K562 (cell line): Measurements from ENCODE around the gene CELSR2. TPM values are rescaled to one million over a fixed set of nuclear protein-coding genes. Genes with fewer than 3 reads are reported as not detected.

ENCODE experiments used
- ATAC-seq: fragments of 200-7000 bp; cut with Tn5 transposase; 3 replicates; pipeline ENCODE4 v1.9.1; 2020; ENCODE audit warnings: moderate library complexity
- BruUV-seq: library from RNA; stranded (reverse); fragments of 400-500 nt; replicated peaks from 2 replicates; lab custom pipeline; 2021; lab: Mats Ljungman, UMichigan
- CTCF ChIA-PET: fragments of 300-600 bp; formaldehyde crosslinking; extraction: SDS; loops from one replicate; lab custom pipeline; 2021; ENCODE audit warnings: low intra/inter-chr PET ratio; lab: Yijun Ruan, JAX
- POLR2A ChIA-PET: fragments of 300-600, 350-650 bp; sonication (Branson Sonifier 250); formaldehyde crosslinking; extraction: SDS; loops from one replicate; lab custom pipeline; 2021; ENCODE audit warnings: antibody characterized with exemption, inconsistent platforms; lab: Yijun Ruan, JAX
- DNase-seq, 4 experiments: peaks; one replicate each; pipeline versions ENCODE4 v3.0.0 to v3.0.0-alpha.2; 2011 to 2018; ENCODE audit warnings: low spot score in 3 of 4, mixed read lengths in 3 of 4; ENCODE audit errors: extremely low read depth in 1 of 4
- FAIRE-seq: peaks from 2 replicates; lab custom pipeline; 2011; peaks lifted over from hg19 to GRCh38; lab: Jason Lieb, UNC
- H2AFZ ChIP-seq: 2 replicates; pipeline ENCODE4 v1.6.0; 2011; ENCODE audit warnings: low read depth, low read length, control low read depth, inconsistent platforms
- H3K27ac ChIP-seq: fragments of 200-600 bp; 3 replicates; pipeline ENCODE4 v1.8.0; 2011; ENCODE audit warnings: low read depth, mild to moderate bottlenecking, control low read depth, inconsistent platforms, low read length, moderate library complexity, mixed read lengths; ENCODE audit errors: extremely low read depth
- H3K27me3 ChIP-seq, 2 experiments: fragments of 300-600 bp in 1 of 2; 2 replicates in 1 of 2; 3 replicates in 1 of 2; pipeline versions ENCODE4 v1.6.0 to v1.8.0; 2011; ENCODE audit warnings: inconsistent platforms in 2 of 2, low read length in 2 of 2, mild to moderate bottlenecking in 1 of 2, mixed read lengths in 1 of 2, moderate library complexity in 1 of 2; ENCODE audit not compliant: control insufficient read depth in 2 of 2, insufficient read depth in 2 of 2
- H3K36me3 ChIP-seq: fragments of 300-600 bp; 3 replicates; pipeline ENCODE4 v1.8.0; 2011; ENCODE audit warnings: mild to moderate bottlenecking, low read length, inconsistent platforms; ENCODE audit not compliant: control insufficient read depth, insufficient read depth
- H3K4me1 ChIP-seq, 2 experiments: fragments of 200-600 bp in 1 of 2; replicated peaks in 1 of 2; 2 replicates in 1 of 2; 3 replicates in 1 of 2; pipeline versions ENCODE4 v1.5.1 to v1.8.0; 2011; ENCODE audit warnings: inconsistent platforms in 2 of 2, low read length in 2 of 2, mild to moderate bottlenecking in 1 of 2, mixed read lengths in 1 of 2, moderate library complexity in 1 of 2; ENCODE audit not compliant: control insufficient read depth in 2 of 2, insufficient read depth in 2 of 2
- H3K4me2 ChIP-seq: 2 replicates; pipeline ENCODE4 v1.6.1; 2011; ENCODE audit warnings: low read length, control low read depth, inconsistent platforms, mixed read lengths; ENCODE audit not compliant: insufficient read depth
- H3K4me3 ChIP-seq: fragments of 200-600 bp; sonication (generic), shearing (Covaris generic); 2 replicates; pipeline ENCODE4 v1.5.1; 2016; ENCODE audit warnings: control low read depth, inconsistent platforms
- H3K79me2 ChIP-seq: fragments of 200-600 bp; 3 replicates; pipeline ENCODE4 v1.8.0; 2011; ENCODE audit warnings: low read length, inconsistent platforms; ENCODE audit not compliant: control insufficient read depth, insufficient read depth
- H3K9ac ChIP-seq, 2 experiments: 2 replicates each; pipeline versions ENCODE4 v1.6.0 to v1.6.1; 2011; ENCODE audit warnings: low read depth in 2 of 2, low read length in 2 of 2, control low read depth in 1 of 2, inconsistent platforms in 1 of 2, mild to moderate bottlenecking in 1 of 2, mixed read lengths in 1 of 2; ENCODE audit not compliant: insufficient read depth in 1 of 2
- H3K9me1 ChIP-seq: one replicate; pipeline ENCODE4 v1.6.0; 2011; ENCODE audit warnings: inconsistent platforms, mild to moderate bottlenecking, low read length, moderate library complexity; ENCODE audit not compliant: control insufficient read depth, insufficient read depth
- H3K9me3 ChIP-seq: replicated peaks from 2 replicates; pipeline ENCODE4 v1.5.1; 2011; ENCODE audit warnings: low read depth, low read length, inconsistent platforms; ENCODE audit not compliant: control insufficient read depth, insufficient read depth
- H4K20me1 ChIP-seq: replicated peaks from 2 replicates; pipeline ENCODE4 v1.6.1; 2011; ENCODE audit warnings: low read length, inconsistent platforms, mixed read lengths; ENCODE audit not compliant: control insufficient read depth, insufficient read depth
- ATF7 ChIP-seq: fragments of 450-650 bp; IDR thresholded peaks from 2 replicates; pipeline ENCODE4 v1.7.1; 2014; ENCODE audit warnings: mild to moderate bottlenecking, moderate library complexity
- ESRRA ChIP-seq: fragments of 450-650 bp; IDR thresholded peaks from 2 replicates; pipeline ENCODE4 v1.6.1; 2014; ENCODE audit warnings: low read depth, mild to moderate bottlenecking, moderate library complexity, borderline replicate concordance
- FOSL1 ChIP-seq: fragments of 200-800 bp; sonication (Bioruptor generic); conservative IDR thresholded peaks from 2 replicates; pipeline ENCODE4 v1.6.1; 2016; ENCODE audit warnings: missing genetic modification characterization, missing compliant biosample characterization
- GATA2 ChIP-seq: sonication (generic); formaldehyde crosslinking; IDR thresholded peaks from 2 replicates; pipeline ENCODE4 v1.4.0; 2020; ENCODE audit warnings: mild to moderate bottlenecking, missing genetic modification reagents
- MCM2 ChIP-seq: fragments of 450-650 bp; IDR thresholded peaks from 2 replicates; pipeline ENCODE4 v1.6.1; 2017; ENCODE audit warnings: low read depth, mild to moderate bottlenecking
- PKNOX1 ChIP-seq: fragments of 450-650 bp; IDR thresholded peaks from 2 replicates; pipeline ENCODE4 v1.6.1; 2016
- YBX1 ChIP-seq: fragments of 450-650 bp; IDR thresholded peaks from 2 replicates; pipeline ENCODE4 v1.7.1; 2016; ENCODE audit warnings: mild to moderate bottlenecking
- ZEB2 ChIP-seq: fragments of 450-650 bp; IDR thresholded peaks from 2 replicates; pipeline ENCODE4 v1.6.1; 2016
- ZNF175 ChIP-seq: fragments of 200-800 bp; sonication (Bioruptor generic); IDR thresholded peaks from 2 replicates; pipeline ENCODE4 v1.6.1; 2016; ENCODE audit warnings: low read depth, mild to moderate bottlenecking, missing genetic modification characterization, missing compliant biosample characterization
- ZNF232 ChIP-seq: sonication (generic); formaldehyde crosslinking; IDR thresholded peaks from 2 replicates; pipeline ENCODE4 v1.8.0; 2022; ENCODE audit warnings: mild to moderate bottlenecking, missing genetic modification reagents
- ZNF586 ChIP-seq: fragments of 450-650 bp; formaldehyde crosslinking; conservative IDR thresholded peaks from 2 replicates; pipeline ENCODE4 v1.4.0; 2020; ENCODE audit warnings: mild to moderate bottlenecking, moderate library complexity
- ZNF695 ChIP-seq: fragments of 450-650 bp; formaldehyde crosslinking; IDR thresholded peaks from 2 replicates; pipeline ENCODE4 v1.4.0; 2020; ENCODE audit warnings: mild to moderate bottlenecking, moderate library complexity
- ZNF785 ChIP-seq: fragments of 250-450 bp; sonication (Bioruptor Pico); IDR thresholded peaks from 2 replicates; pipeline ENCODE4 v1.4.0; 2020; ENCODE audit warnings: mild to moderate bottlenecking
- WGBS: fragments of 100-300 bp; shearing (Covaris generic); methylation state at CpG from one replicate; pipeline ENCODE4 v1.1.6; 2016; ENCODE audit warnings: low coverage, mixed read lengths; ENCODE audit not compliant: insufficient coverage; ENCODE audit errors: missing lambda C conversion rate; 5-methylcytosine and 5-hydroxymethylcytosine counted together
- in situ Hi-C: fragments of 300-500 bp; cut with MboI; formaldehyde crosslinking; loops from 4 replicates; pipeline ENCODE4 v1.15.0; 2018; ENCODE audit warnings: inconsistent platforms, mixed read lengths
- intact Hi-C: fragments of 100-400 bp; cut with micrococcal nuclease; formaldehyde crosslinking; loops from 2 replicates; pipeline ENCODE4 v1.14.2; 2022
- polyA plus RNA-seq, 8 experiments: library from polyadenylated mRNA; depleted of rRNA in 4 of 8; stranded (reverse) in 5 of 8; unstranded in 3 of 8; fragments of >200 nt; fragmentation: Nextera tagmentation in 2 of 8; fragmentation: Illumina TruSeq in 1 of 8; extraction: Ambion mirVana in 2 of 8; extraction: Trizol in 1 of 8; gene quantifications; 2 replicates each; pipeline versions ENCODE4 v1.2.1 to v1.2.3, GENCODE V29; 2011 to 2014; ENCODE audit warnings: inconsistent platforms in 1 of 8, missing spikeins in 1 of 8
- total RNA-seq, 7 experiments: library from RNA; depleted of rRNA in 6 of 7; stranded (reverse); fragments of >200 nt in 6 of 7; fragmentation: Illumina TruSeq in 2 of 7; extraction: Trizol in 2 of 7; gene quantifications; 2 replicates each; pipeline versions ENCODE4 v1.2.1 to v1.2.3, GENCODE V29; 2011 to 2021; ENCODE audit warnings: low replicate concordance in 1 of 7
- TF ChIP-seq, protein P1 (sequence below): sonication (generic); formaldehyde crosslinking; IDR thresholded peaks from 2 replicates; pipeline ENCODE4 v1.8.0; 2022; ENCODE audit warnings: mild to moderate bottlenecking, missing genetic modification reagents
- TF ChIP-seq, protein P2 (sequence below): sonication (generic); formaldehyde crosslinking; IDR thresholded peaks from 2 replicates; pipeline ENCODE4 v1.8.0; 2022; ENCODE audit warnings: missing genetic modification reagents, mild to moderate bottlenecking, moderate library complexity, borderline replicate concordance

CELSR2 gene
- total and polyA plus RNA-seq, 9 of the 15 experiments (the other 6 are each of a cell fraction or from before 2014, with no cell fraction given): 0.31 to 21.9 (median 4.2) TPM

DNA sequence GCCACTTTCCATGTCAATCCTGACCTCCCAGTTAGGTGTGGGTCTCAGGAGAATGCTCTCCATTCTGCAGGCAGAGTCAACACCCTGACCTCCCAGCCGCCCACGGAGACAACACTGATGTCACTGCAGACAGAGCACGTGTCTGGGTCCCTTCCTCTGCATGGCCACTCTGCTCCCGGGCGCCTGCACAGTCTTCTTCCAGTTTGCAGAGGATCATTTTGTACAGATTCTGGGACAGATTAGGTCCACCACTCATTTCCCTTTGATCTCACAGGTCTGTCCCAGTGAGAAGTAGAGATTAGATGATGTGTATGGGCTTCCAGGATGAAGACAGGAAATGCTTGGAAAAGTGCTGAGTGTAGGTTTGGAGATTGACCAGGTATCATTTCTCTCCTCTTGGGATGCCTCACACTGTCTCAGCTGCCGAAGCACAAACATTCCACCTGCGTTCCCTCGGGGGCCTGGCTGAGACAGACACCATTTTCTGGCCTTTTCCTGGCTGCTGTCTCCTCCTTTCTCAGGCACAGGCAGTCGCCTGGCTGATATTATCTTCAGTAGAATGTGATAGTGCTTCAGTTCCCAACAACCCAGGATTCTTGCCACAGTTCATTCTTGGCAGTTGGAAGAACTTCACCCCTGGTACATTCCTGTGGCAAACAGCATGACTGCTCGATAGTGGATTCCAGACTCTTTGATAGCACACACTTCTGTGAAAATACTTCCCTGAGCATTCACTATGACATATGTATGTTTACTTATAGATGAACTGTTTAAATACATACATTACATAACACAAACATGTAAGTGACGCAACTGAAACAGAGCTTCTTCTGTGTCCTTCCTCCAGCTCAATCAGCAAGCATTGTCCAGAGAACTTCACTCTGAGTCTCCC, 49.6 kb downstream of the CELSR2 start:
- H3K27me3 ChIP-seq: no peaks in the 10 kb centered on the region
- WGBS: 26% methylated on average over 11 of the region's 11 CpGs
- DNase-seq: peak; percentile 72 to 79 (median 74)
- peak overlapping the region; percentile 39 to 49; a peak in 3 of 4 replicates for H3K9ac ChIP-seq
- no peaks in the 10 kb centered on the region for H4K20me1 ChIP-seq
- peak overlapping the region; percentile 20; the same call in 1 of the 2 replicates for H3K4me2 ChIP-seq
- peak; percentile 56 for FAIRE-seq
- no peaks in the 10 kb centered on the region for H3K9me3 ChIP-seq
- ChIA-PET POLR2A (interaction anchor here (0.6 to 1.2 kb wide), 3 partner anchors 11 to 58 kb away, joined by 3 to 4 read pairs (median 3); no protein-coding TSS in a partner anchor), CTCF (no interaction called here)
- peak overlapping the region; percentile 51 for H3K27ac ChIP-seq
- intact Hi-C loops (no loop called here), in situ Hi-C loops (no loop called here)
- H3K4me3 ChIP-seq: no peak overlapping the region
- ATAC-seq: peak; percentile 74
- H3K4me1 ChIP-seq: peaks cover 25 to 37% of the 10 kb centered on the region in 2 experiments
- H3K36me3 ChIP-seq: no peaks in the 10 kb centered on the region
- H3K9me1 ChIP-seq: no peaks in the 10 kb centered on the region
- H2AFZ ChIP-seq: peak overlapping the region; percentile 92
- no peaks in the 10 kb centered on the region for H3K79me2 ChIP-seq
- BruUV-seq: no TSS peak
- TF ChIP-seq, protein P1, sequence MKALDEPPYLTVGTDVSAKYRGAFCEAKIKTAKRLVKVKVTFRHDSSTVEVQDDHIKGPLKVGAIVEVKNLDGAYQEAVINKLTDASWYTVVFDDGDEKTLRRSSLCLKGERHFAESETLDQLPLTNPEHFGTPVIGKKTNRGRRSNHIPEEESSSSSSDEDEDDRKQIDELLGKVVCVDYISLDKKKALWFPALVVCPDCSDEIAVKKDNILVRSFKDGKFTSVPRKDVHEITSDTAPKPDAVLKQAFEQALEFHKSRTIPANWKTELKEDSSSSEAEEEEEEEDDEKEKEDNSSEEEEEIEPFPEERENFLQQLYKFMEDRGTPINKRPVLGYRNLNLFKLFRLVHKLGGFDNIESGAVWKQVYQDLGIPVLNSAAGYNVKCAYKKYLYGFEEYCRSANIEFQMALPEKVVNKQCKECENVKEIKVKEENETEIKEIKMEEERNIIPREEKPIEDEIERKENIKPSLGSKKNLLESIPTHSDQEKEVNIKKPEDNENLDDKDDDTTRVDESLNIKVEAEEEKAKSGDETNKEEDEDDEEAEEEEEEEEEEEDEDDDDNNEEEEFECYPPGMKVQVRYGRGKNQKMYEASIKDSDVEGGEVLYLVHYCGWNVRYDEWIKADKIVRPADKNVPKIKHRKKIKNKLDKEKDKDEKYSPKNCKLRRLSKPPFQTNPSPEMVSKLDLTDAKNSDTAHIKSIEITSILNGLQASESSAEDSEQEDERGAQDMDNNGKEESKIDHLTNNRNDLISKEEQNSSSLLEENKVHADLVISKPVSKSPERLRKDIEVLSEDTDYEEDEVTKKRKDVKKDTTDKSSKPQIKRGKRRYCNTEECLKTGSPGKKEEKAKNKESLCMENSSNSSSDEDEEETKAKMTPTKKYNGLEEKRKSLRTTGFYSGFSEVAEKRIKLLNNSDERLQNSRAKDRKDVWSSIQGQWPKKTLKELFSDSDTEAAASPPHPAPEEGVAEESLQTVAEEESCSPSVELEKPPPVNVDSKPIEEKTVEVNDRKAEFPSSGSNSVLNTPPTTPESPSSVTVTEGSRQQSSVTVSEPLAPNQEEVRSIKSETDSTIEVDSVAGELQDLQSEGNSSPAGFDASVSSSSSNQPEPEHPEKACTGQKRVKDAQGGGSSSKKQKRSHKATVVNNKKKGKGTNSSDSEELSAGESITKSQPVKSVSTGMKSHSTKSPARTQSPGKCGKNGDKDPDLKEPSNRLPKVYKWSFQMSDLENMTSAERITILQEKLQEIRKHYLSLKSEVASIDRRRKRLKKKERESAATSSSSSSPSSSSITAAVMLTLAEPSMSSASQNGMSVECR: peak; percentile 31; the same call in 1 of the 2 replicates
- TF ChIP-seq YBX1: no peak
- 0 out of 2 replicates have a peak, but pooled peaks have one; percentile 28 for TF ChIP-seq PKNOX1
- TF ChIP-seq, protein P2, sequence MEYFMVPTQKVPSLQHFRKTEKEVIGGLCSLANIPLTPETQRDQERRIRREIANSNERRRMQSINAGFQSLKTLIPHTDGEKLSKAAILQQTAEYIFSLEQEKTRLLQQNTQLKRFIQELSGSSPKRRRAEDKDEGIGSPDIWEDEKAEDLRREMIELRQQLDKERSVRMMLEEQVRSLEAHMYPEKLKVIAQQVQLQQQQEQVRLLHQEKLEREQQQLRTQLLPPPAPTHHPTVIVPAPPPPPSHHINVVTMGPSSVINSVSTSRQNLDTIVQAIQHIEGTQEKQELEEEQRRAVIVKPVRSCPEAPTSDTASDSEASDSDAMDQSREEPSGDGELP (CRISPR knock-in tag): peak; percentile 18; the same call in 1 of the 2 replicates
- TF ChIP-seq ZEB2: peak; percentile 42; the same call in 1 of the 2 replicates
- TF ChIP-seq MCM2: no peak
- peak; percentile 92 for TF ChIP-seq ATF7
- no peak for TF ChIP-seq ZNF695 (CRISPR knock-in tag)
- TF ChIP-seq GATA2: peak; percentile 50
- TF ChIP-seq ZNF586: no peak
- peak; percentile 81; the same call in 1 of the 2 replicates for TF ChIP-seq ZNF175 (CRISPR knock-in tag)
- 0 out of 2 replicates have a peak, but pooled peaks have one; percentile 74 for TF ChIP-seq ZNF232 (CRISPR knock-in tag)
- TF ChIP-seq FOSL1 (tag): 0 out of 2 replicates have a peak, but pooled peaks have one; percentile 23
- peak; percentile 31; the same call in 1 of the 2 replicates for TF ChIP-seq ESRRA
- TF ChIP-seq ZNF785 (CRISPR knock-in tag): no peak
